Activated naive CD4-positive, alpha-beta T cell (primary cell): ENCODE measurements around the gene SAMM50.
A peak's percentile ranks its signal among the peaks of the same experiment; 100 is the strongest.

Experiments used
- DNase-seq, 4 experiments: peaks; one replicate each; lab custom pipeline; 2025; lab: John Stamatoyannopoulos, UW

SAMM50 gene

GRCh38 chr22:43945632-43946383 is 9.4 kb upstream of the SAMM50 start:
- DNase-seq = peak; percentile 6 to 54 (median 42)

- DNase-seq = no peak
Observed at GRCh38 chr22:43946384-43946667, 8.9 kb upstream of the SAMM50 start.

GRCh38 chr22:43948836-43949406 is 6.3 kb upstream of the SAMM50 start:
- DNase-seq = no peak

- DNase-seq = no peak
Observed at GRCh38 chr22:43951391-43951790, 3.9 kb upstream of the SAMM50 start.

GRCh38 chr22:43951966-43952365 is 3.3 kb upstream of the SAMM50 start:
- DNase-seq = no peak

- DNase-seq = no peak
Observed at GRCh38 chr22:43953988-43954785, 1.1 kb upstream of the SAMM50 start.

- no peak for DNase-seq
Observed at GRCh38 chr22:43955883-43956782, 891 bp downstream of the SAMM50 start.

- DNase-seq = no peak
Observed at GRCh38 chr22:43956805-43957463, 1.7 kb downstream of the SAMM50 start.

- no peak for DNase-seq
Observed at GRCh38 chr22:43957871-43958270, 2.6 kb downstream of the SAMM50 start.

- no peak for DNase-seq
Observed at GRCh38 chr22:43964314-43964857, 9.1 kb downstream of the SAMM50 start.

GRCh38 chr22:43967069-43967468 is 11.8 kb downstream of the SAMM50 start:
- DNase-seq = no peak

- DNase-seq = no peak
Observed at GRCh38 chr22:43968614-43969013, 13.4 kb downstream of the SAMM50 start.

- DNase-seq = no peak
Observed at GRCh38 chr22:43969021-43969878, 14.0 kb downstream of the SAMM50 start.

- DNase-seq = no peak
Observed at GRCh38 chr22:43969989-43970755, 14.9 kb downstream of the SAMM50 start.

- no peak for DNase-seq
Observed at GRCh38 chr22:43971112-43971511, 15.9 kb downstream of the SAMM50 start.

- DNase-seq = no peak
Observed at GRCh38 chr22:43972931-43973462, 17.8 kb downstream of the SAMM50 start.

- DNase-seq = no peak
Observed at GRCh38 chr22:43974028-43974545, 18.8 kb downstream of the SAMM50 start.

GRCh38 chr22:43975041-43975440 is 19.8 kb downstream of the SAMM50 start:
- DNase-seq = no peak
